PFSK-1 (cell line): Measurements from ENCODE around the gene C20orf173.

Experiments used
- FOXP2 ChIP-seq: optimal IDR thresholded peaks from 2 replicates; pipeline ENCODE3; 2011; ENCODE audit warnings: borderline replicate concordance, control low read depth, inconsistent platforms; ENCODE audit not compliant: insufficient read depth; ENCODE audit errors: extremely low read length, extremely low read depth
- POLR2AphosphoS5 ChIP-seq: IDR thresholded peaks from 2 replicates; pipeline ENCODE4 v1.6.1; 2012; ENCODE audit warnings: low read depth, mild to moderate bottlenecking, control low read depth, low read length, moderate library complexity
- REST ChIP-seq, 2 experiments: IDR thresholded peaks; 2 replicates each; pipeline versions ENCODE4 v1.6.1 to v1.8.0; 2011 to 2012; ENCODE audit warnings: low read depth in 2 of 2, low read length in 2 of 2, control low read depth in 1 of 2, inconsistent platforms in 1 of 2, mild to moderate bottlenecking in 1 of 2, moderate library complexity in 1 of 2; ENCODE audit not compliant: insufficient read depth in 1 of 2
- SIN3A ChIP-seq: IDR thresholded peaks from 2 replicates; pipeline ENCODE4 v1.6.1; 2012; ENCODE audit warnings: mild to moderate bottlenecking, low read length, moderate library complexity, borderline replicate concordance; ENCODE audit not compliant: insufficient read depth
- TAF1 ChIP-seq: IDR thresholded peaks from 2 replicates; pipeline ENCODE4 v1.6.1; 2012; ENCODE audit warnings: low read length, control low read depth, borderline replicate concordance; ENCODE audit not compliant: insufficient read depth

C20orf173 gene

DNA sequence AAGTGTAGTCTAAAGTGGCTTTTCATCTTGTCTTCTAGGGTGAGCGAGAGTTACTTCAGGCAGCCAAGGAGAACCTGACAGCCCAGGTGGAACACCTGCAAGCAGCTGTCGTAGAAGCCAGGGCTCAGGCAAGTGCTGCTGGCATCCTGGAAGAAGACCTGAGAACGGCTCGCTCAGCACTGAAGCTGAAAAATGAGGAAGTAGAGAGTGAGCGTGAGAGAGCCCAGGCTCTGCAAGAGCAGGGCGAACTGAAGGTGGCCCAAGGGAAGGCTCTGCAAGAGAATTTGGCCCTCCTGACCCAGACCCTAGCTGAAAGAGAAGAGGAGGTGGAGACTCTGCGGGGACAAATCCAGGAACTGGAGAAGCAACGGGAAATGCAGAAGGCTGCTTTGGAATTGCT is 27.1 kb downstream of the C20orf173 start:
- TF ChIP-seq POLR2AphosphoS5 = no peak
- TF ChIP-seq SIN3A = no peak
- no peak for TF ChIP-seq TAF1
- TF ChIP-seq REST (IDR thresholded peaks at IDR 0.05; ENCODE audit: insufficient read depth in 1 of 2, low read depth in 2 of 2, low read length in 2 of 2) = no peak
- TF ChIP-seq FOXP2 = no peak

DNA sequence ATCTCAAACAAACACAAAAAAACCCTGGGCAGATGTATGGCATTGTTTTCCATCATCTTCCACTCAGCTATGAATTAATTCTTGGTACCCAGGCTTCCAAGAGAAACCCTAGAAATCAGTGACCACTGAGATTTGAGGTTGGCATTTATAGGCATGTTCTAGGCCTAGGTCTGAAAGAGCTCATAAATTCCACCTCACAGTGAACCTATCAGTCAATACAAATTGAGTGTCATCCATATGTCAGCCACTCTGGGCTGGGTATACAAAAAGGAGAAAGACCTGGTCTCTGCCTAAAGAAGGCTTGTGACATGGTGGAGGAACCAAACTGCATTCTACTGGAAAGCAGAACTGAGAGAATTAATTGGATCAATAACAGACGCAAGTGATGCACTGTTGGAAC is 30.2 kb downstream of the C20orf173 start:
- no peak for TF ChIP-seq FOXP2
- no peak for TF ChIP-seq SIN3A
- no peak for TF ChIP-seq TAF1
- TF ChIP-seq POLR2AphosphoS5 = no peak
- no peak for TF ChIP-seq REST (IDR thresholded peaks at IDR 0.05; ENCODE audit: insufficient read depth in 1 of 2, low read depth in 2 of 2, low read length in 2 of 2)

DNA sequence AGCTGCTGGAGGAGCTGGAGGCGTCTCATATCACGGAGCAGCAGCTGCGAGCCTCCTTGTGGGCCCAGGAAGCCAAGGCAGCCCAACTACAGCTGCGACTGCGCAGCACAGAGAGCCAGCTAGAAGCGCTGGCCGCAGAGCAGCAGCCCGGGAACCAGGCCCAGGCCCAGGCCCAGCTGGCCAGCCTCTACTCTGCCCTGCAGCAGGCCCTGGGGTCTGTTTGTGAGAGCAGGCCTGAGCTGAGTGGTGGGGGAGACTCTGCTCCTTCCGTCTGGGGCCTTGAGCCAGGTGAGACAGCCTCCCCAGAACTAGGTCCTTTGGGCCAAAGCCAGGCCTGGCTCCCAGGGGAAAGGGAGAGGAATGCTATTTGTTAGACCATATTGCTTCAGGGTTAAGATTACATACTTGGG is 31.7 kb downstream of the C20orf173 start:
- TF ChIP-seq REST (IDR thresholded peaks at IDR 0.05; ENCODE audit: insufficient read depth in 1 of 2, low read depth in 2 of 2, low read length in 2 of 2) (no peak), SIN3A (no peak), POLR2AphosphoS5 (no peak), TAF1 (no peak), FOXP2 (no peak)

DNA sequence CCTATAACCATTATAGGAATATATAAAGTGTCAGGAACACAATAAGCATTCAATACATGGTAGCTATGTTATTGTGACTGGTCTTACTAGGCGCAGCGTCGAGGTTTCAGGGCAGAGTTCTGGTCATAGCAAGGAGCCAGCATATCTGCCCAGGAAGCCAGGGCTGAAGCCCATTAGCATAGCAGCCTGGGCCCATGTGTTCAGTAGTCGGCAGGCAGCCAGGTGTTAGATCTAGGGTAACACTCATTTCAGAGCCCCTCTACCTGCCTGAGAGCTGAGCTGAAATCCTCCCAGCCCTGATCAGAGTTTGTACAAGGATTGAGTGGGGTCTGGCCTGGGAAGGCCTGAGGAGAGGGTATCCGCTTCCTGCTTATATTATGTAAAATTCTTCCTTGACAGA is 32.1 kb downstream of the C20orf173 start:
- TF ChIP-seq TAF1 = no peak
- TF ChIP-seq REST (IDR thresholded peaks at IDR 0.05; ENCODE audit: insufficient read depth in 1 of 2, low read depth in 2 of 2, low read length in 2 of 2) = no peak

DNA sequence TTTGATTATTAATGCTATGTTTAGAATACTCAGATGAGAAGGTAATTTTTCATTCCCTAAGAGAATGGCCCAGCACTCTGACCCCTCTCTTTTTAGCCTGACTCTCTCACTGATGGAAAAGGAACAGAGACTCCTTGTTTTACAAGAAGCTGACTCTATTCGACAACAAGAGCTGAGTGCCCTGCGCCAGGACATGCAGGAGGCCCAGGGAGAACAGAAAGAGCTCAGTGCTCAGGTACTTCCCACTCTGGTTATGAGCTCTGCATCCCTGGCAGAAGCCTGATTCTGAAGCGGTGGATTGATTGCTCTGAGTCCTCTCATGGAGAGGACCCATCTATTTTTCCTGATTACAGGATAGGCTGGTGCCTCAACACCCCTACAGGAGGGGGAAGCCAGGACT is 33.0 kb downstream of the C20orf173 start:
- TF ChIP-seq POLR2AphosphoS5 = no peak
- TF ChIP-seq SIN3A = no peak
- TF ChIP-seq TAF1 = no peak
- no peak for TF ChIP-seq REST (IDR thresholded peaks at IDR 0.05; ENCODE audit: insufficient read depth in 1 of 2, low read depth in 2 of 2, low read length in 2 of 2)
- no peak for TF ChIP-seq FOXP2
